D721Med (cell line): ENCODE measurements around the gene SLC4A3.

Source experiments
- DNase-seq: peaks from one replicate; pipeline ENCODE4 v3.0.0; 2011; ENCODE audit warnings: low spot score; ENCODE audit not compliant: insufficient read length
- FAIRE-seq: peaks from 2 replicates; lab custom pipeline; 2011; peaks lifted over from hg19 to GRCh38; lab: Jason Lieb, UNC
- TF ChIP-seq, protein P1 (sequence below): IDR thresholded peaks from 2 replicates; pipeline ENCODE4 v1.5.1; 2012; ENCODE audit warnings: mild to moderate bottlenecking, control low read depth; ENCODE audit not compliant: insufficient read depth; ENCODE audit errors: missing control alignments

The SLC4A3 gene

DNA sequence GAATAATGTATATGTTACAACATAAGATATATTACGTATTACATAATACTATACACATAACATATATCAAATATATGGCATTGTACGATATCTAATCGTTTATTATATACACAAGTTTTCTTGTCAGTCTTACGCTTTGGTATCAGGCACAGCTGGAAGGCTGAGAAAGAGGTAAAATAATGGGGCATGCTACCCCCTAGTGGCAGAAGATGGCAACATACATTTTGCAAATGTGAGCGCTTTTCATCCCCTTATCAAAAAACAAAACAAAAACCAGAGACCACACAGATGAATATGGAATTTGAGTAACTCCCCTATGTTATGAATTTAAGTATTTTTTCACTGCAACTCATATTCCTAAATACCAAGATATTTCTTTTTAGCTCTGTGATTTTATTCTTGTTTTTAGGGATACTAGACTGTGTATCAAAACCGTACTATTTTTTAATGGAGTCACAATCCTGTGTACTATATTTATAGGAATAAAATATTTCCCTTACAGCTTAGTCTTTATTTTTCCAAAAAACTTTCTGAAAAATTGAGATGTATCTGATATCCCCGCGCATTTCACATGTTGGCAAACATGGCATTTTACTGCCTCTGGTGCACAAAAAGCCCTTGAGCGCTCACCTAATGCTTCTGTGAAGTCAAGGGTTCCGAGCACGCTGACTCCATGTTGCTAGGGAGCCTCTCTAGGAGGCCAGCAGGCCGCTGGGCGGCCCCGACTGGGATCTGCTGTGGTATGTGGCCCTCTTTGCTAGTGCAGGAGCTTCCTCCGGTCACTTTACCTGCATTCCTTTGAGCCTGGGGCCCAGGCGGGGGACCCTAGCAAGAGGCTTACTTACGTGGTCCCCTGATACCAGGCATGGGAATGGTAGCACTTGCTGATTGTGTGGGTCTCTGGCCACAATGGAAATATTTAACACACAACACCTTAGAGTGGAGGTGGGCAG, 62.5 kb downstream of the SLC4A3 start:
- DNase-seq (peak; percentile 31), FAIRE-seq (no peak)
- TF ChIP-seq, protein P1, sequence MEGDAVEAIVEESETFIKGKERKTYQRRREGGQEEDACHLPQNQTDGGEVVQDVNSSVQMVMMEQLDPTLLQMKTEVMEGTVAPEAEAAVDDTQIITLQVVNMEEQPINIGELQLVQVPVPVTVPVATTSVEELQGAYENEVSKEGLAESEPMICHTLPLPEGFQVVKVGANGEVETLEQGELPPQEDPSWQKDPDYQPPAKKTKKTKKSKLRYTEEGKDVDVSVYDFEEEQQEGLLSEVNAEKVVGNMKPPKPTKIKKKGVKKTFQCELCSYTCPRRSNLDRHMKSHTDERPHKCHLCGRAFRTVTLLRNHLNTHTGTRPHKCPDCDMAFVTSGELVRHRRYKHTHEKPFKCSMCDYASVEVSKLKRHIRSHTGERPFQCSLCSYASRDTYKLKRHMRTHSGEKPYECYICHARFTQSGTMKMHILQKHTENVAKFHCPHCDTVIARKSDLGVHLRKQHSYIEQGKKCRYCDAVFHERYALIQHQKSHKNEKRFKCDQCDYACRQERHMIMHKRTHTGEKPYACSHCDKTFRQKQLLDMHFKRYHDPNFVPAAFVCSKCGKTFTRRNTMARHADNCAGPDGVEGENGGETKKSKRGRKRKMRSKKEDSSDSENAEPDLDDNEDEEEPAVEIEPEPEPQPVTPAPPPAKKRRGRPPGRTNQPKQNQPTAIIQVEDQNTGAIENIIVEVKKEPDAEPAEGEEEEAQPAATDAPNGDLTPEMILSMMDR = peak; percentile 92

DNA sequence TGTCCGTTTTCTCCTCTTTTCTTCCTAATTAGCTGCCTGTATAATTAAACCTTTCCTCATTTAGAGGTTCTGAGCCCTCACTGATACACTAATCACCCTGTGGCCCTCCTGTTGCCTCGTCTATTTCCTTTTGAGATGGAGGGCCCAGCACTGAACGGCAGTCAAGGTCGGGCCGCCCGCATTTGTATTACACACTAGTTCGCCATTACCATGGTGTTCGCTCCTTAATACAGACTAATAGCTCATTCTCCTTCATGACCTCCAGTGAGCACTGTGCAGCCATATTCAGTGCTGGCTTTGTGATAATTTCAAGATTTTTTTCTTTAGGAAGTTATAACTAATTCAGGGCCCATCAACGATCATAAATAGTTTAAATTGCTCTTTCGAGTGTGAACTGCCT, 64.1 kb downstream of the SLC4A3 start:
- TF ChIP-seq, protein P1 = no peak
- FAIRE-seq (no peak), DNase-seq (no peak)
